HG03520 (cell line): ENCODE results near the gene ANKRD44.

Experiments used
- ATAC-seq: cut with Tn5 transposase; IDR thresholded peaks from one replicate; pipeline ENCODE4 v1.9.1; 2021; ENCODE audit warnings: mild to moderate bottlenecking, moderate library complexity; ENCODE audit not compliant: unreplicated experiment

ANKRD44 gene

GRCh38 chr2:197209742-197210408 is 100.7 kb downstream of the ANKRD44 start:
- ATAC-seq: no peak

GRCh38 chr2:197209246-197209645 is 101.3 kb downstream of the ANKRD44 start:
- ATAC-seq: no peak

- no peak for ATAC-seq
Observed at GRCh38 chr2:197208841-197209240, 101.7 kb downstream of the ANKRD44 start.

GRCh38 chr2:197208024-197208423 is 102.6 kb downstream of the ANKRD44 start:
- ATAC-seq: no peak

- ATAC-seq: no peak
Observed at GRCh38 chr2:197207598-197207997, 103.0 kb downstream of the ANKRD44 start.

- ATAC-seq: no peak
Observed at GRCh38 chr2:197207106-197207505, 103.5 kb downstream of the ANKRD44 start.

- peak; percentile 71 for ATAC-seq
Observed at GRCh38 chr2:197205585-197206215, 104.9 kb downstream of the ANKRD44 start.

GRCh38 chr2:197204519-197205250 is 105.9 kb downstream of the ANKRD44 start:
- no peak for ATAC-seq

GRCh38 chr2:197201874-197202273 is 108.7 kb downstream of the ANKRD44 start:
- ATAC-seq: no peak

- no peak for ATAC-seq
Observed at GRCh38 chr2:197200762-197201058, 109.9 kb downstream of the ANKRD44 start.

- no peak for ATAC-seq
Observed at GRCh38 chr2:197200051-197200761, 110.4 kb downstream of the ANKRD44 start.

GRCh38 chr2:197198890-197199289 is 111.7 kb downstream of the ANKRD44 start:
- ATAC-seq: peak; percentile 97

GRCh38 chr2:197197895-197198311 is 112.7 kb downstream of the ANKRD44 start:
- no peak for ATAC-seq

GRCh38 chr2:197196541-197197180 is 113.9 kb downstream of the ANKRD44 start:
- no peak for ATAC-seq

GRCh38 chr2:197195518-197195917 is 115.1 kb downstream of the ANKRD44 start:
- no peak for ATAC-seq

GRCh38 chr2:197191940-197192322 is 118.6 kb downstream of the ANKRD44 start:
- ATAC-seq: peak; percentile 79

GRCh38 chr2:197191177-197191939 is 119.2 kb downstream of the ANKRD44 start:
- ATAC-seq: no peak

GRCh38 chr2:197190100-197190432 is 120.5 kb downstream of the ANKRD44 start:
- ATAC-seq: no peak

- no peak for ATAC-seq
Observed at GRCh38 chr2:197189426-197190099, 121.0 kb downstream of the ANKRD44 start.

GRCh38 chr2:197185676-197186075 is 124.9 kb downstream of the ANKRD44 start:
- no peak for ATAC-seq
